ENCODE results near the gene SMARCD1. TPM values are rescaled to one million over a fixed set of nuclear protein-coding genes. Genes with fewer than 3 reads are reported as not detected.

The SMARCD1 gene
- total RNA-seq, 1 experiment from 2014 or later: 152 TPM

GRCh38 chr12:50101663-50102062, 16.5 kb downstream of the SMARCD1 start:
- Histone ChIP-seq H3K4ac (ENCODE audit: low read depth, low read length) (no peak overlapping the region), H4K91ac (ENCODE audit: insufficient read length, low read depth, low read length) (no peak overlapping the region), H3K9ac (ENCODE audit: extremely low read depth, insufficient read length, low read length) (no peak overlapping the region), H3K4me1 (ENCODE audit: insufficient read depth, low read length) (no peaks in the 10 kb centered on the region; the same call in 1 of the 2 replicates), H3K9me3 (ENCODE audit: control insufficient read depth, low read depth, low read length) (no peaks in the 10 kb centered on the region), H3K56ac (ENCODE audit: insufficient read length, low read depth, low read length) (no peak overlapping the region), H3T11ph (ENCODE audit: low read length) (no peak overlapping the region), H3K4me2 (ENCODE audit: insufficient read depth, insufficient read length, low read length) (no peak overlapping the region), H3K27me3 (ENCODE audit: insufficient read depth, low read length) (no peaks in the 10 kb centered on the region), H3K23ac (ENCODE audit: insufficient read length, low read depth, low read length) (no peak overlapping the region), H4K5ac (ENCODE audit: insufficient read length, low read depth, low read length) (no peak overlapping the region), H4K20me1 (ENCODE audit: control insufficient read depth, insufficient read depth, insufficient read length) (no peaks in the 10 kb centered on the region), H3K23me2 (ENCODE audit: insufficient read length, low read depth, low read length, poor library complexity, severe bottlenecking) (no peaks in the 10 kb centered on the region), H3K79me2 (ENCODE audit: insufficient read depth, low read length) (no peaks in the 10 kb centered on the region), H3K79me1 (ENCODE audit: insufficient read depth, low read depth, low read length, poor library complexity, severe bottlenecking) (no peaks in the 10 kb centered on the region), H2BK12ac (ENCODE audit: insufficient read length, low read depth, low read length) (no peak overlapping the region), H2AFZ (ENCODE audit: low read length) (no peak overlapping the region), H2AK5ac (ENCODE audit: insufficient read length, low read length) (no peak overlapping the region), H2BK15ac (ENCODE audit: low read depth, low read length) (no peak overlapping the region), H2BK20ac (ENCODE audit: low read depth, low read length, poor library complexity, severe bottlenecking) (no peak overlapping the region), H2BK120ac (ENCODE audit: low read depth, low read length, poor library complexity, severe bottlenecking) (no peak overlapping the region), H3K27ac (ENCODE audit: insufficient read length, low read depth, low read length) (no peak overlapping the region), H3K14ac (ENCODE audit: insufficient read depth, low read length) (no peak overlapping the region), H4K8ac (replicated peaks; ENCODE audit: insufficient read length, low read depth, low read length) (no peak overlapping the region), H3K18ac (ENCODE audit: insufficient read length, low read depth, low read length) (no peak overlapping the region), H2BK5ac (ENCODE audit: insufficient read length, low read length) (no peak overlapping the region)
- Mint-ChIP-seq H3K4me3 (no peak overlapping the region), H3K4me1 (peaks cover 45 to 48% of the 10 kb centered on the region in 2 experiments), H3K36me3 (ENCODE audit: insufficient read depth in 1 of 3, low read depth in 3 of 3) (peaks cover 30 to 54% (median 48%) of the 10 kb centered on the region in 3 experiments; a peak in 6 of 7 replicates), H3K27ac (peak overlapping the region; percentile 44 to 96 (median 91); a peak in 5 of 7 replicates), H3K27me3 (ENCODE audit: low read depth) (peaks cover 4% of the 10 kb centered on the region), H3K9me3 (no peaks in the 10 kb centered on the region)
- TF ChIP-seq CTCF (conservative IDR thresholded peaks at IDR 0.05): peak; percentile 68
- WGBS (ENCODE audit: extremely low coverage, insufficient read length, low lambda C conversion rate): no CpG with 5 or more reads among the region's 3 CpGs
- peak; percentile 78 for DNase-seq

Data from H9 (cell line).